Measurements from ENCODE around the gene KCNQ1OT1. TPM values are rescaled to one million over a fixed set of nuclear protein-coding genes. Genes with fewer than 3 reads are reported as not detected.

KCNQ1OT1 gene
- total RNA-seq, 1 experiment from 2014 or later = 0.57 TPM

GRCh38 chr11:2688381-2689231 is 11.2 kb downstream of the KCNQ1OT1 start:
- DNase-seq (ENCODE audit: low read depth) = no peak

DNA sequence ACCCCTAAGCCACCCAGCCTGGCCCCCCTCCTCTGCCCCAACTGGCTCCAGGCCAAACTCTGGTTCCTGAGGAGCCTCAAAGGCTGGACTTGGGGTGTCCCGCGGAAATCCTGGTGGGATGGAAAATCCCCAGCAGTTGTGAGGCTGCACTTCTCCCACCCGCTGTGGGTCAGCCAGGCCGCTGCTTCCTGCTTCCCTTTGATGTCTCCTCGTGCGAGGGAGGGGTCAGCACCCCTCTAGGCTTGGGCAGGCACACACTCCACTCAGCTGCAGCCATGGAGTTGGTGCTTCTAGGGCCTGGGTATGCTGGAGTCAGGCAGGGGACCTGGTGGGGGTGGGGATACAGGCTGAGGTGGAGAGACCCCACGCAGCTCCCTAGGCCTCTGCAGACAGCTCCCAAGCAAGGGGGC is 12.0 kb downstream of the KCNQ1OT1 start:
- no peak for DNase-seq (ENCODE audit: low read depth)

GRCh38 chr11:2687223-2687530 is 12.6 kb downstream of the KCNQ1OT1 start:
- DNase-seq (ENCODE audit: low read depth) = no peak

GRCh38 chr11:2686360-2687222 is 13.2 kb downstream of the KCNQ1OT1 start:
- no peak for DNase-seq (ENCODE audit: low read depth)

- DNase-seq (ENCODE audit: low read depth) = no peak
Observed at GRCh38 chr11:2685566-2686359, 14.0 kb downstream of the KCNQ1OT1 start.

- no peak for DNase-seq (ENCODE audit: low read depth)
Observed at GRCh38 chr11:2685051-2685450, 14.7 kb downstream of the KCNQ1OT1 start.

- DNase-seq (ENCODE audit: low read depth) = no peak
Observed at GRCh38 chr11:2684581-2684980, 15.2 kb downstream of the KCNQ1OT1 start.

- no peak for DNase-seq (ENCODE audit: low read depth)
Observed at GRCh38 chr11:2683806-2684205, 16.0 kb downstream of the KCNQ1OT1 start.

GRCh38 chr11:2681408-2682145 is 18.2 kb downstream of the KCNQ1OT1 start:
- no peak for DNase-seq (ENCODE audit: low read depth)

- DNase-seq (ENCODE audit: low read depth) = no peak
Observed at GRCh38 chr11:2679011-2679676, 20.6 kb downstream of the KCNQ1OT1 start.

- no peak for DNase-seq (ENCODE audit: low read depth)
Observed at GRCh38 chr11:2678396-2678795, 21.4 kb downstream of the KCNQ1OT1 start.

- DNase-seq (ENCODE audit: low read depth) = no peak
Observed at GRCh38 chr11:2677127-2677526, 22.7 kb downstream of the KCNQ1OT1 start.

GRCh38 chr11:2675540-2675939 is 24.3 kb downstream of the KCNQ1OT1 start:
- no peak for DNase-seq (ENCODE audit: low read depth)

- no peak for DNase-seq (ENCODE audit: low read depth)
Observed at GRCh38 chr11:2674658-2675131, 25.1 kb downstream of the KCNQ1OT1 start.

DNA sequence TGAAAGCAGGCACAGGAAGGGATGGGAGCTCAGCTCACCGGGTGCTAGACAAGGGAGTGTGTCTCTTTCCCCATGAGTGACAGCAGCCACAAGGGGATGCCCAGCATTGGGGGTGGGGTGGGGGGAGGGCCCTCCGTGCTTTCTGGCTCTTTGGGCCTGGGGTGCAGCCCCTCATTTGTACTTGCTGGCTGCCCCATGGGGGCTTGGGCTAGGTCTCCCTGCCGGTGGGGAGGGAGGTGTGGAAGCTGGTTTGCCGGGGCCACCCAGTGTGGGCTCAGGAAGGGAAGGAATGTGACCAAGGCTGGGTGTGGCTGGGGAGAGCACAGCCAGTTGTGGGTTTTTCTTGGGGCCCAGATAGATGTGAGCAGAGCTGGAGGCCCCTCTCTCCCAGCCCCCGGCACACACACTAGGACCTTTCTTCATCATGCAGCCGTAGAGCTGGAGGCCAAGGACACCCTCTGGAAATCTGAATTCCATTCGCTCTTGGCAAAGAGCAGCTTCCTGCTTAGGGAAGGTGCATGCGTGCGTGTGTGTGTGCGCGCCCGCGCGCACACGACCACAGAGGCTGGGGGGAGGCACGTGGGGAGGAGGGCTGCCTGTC is 25.8 kb downstream of the KCNQ1OT1 start:
- DNase-seq (ENCODE audit: low read depth) = no peak

DNA sequence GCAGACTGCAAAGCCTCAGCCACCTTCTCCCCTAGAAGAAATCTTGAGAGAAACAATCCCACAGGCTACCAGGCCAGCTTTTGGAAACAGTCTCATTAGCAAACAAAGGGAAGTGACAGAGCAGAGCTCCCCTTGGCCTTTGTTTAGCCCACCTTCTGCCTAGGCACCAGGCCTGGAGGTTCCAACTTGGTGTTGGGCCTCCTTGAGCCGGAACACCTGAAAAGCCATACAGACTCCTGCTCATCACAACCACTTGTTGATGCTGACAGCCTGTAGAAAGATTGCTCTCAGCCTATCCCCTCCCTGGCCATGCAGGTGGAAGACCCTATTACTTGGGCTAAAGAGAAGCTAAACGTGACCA is 26.6 kb downstream of the KCNQ1OT1 start:
- DNase-seq (ENCODE audit: low read depth) = no peak

DNA sequence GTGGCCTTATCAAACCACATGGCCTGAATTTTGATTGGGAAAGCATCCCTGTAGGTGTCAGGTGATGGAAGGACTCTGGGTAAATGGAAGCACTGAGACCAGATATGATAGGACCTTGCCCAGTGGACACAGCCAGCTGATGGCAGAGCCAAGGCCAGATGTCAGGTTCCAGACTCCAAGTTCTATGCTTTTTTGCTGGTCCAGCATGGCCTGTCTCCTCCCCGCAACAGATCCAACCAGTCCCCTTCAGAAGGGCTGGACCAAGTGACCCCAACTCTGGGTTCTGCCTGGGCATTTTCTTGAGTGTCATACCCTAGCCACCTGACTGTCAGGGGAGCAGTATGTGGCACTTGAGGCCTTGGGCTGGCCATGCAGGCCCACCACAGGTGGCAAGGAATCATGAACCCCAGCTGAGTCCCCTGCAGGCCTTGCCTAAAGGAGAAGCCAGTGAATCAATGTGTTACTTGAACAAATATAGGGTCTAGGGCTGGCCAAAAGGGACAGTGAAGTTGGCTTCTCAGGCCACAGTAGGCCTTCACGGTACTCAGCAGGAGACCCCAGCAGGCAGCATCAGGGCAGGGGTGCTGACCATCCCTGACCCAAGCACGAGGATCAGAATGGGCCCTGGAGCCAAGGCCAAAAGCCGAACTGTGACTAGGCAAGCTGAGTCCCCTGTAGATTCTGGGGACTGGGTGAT is 27.1 kb downstream of the KCNQ1OT1 start:
- no peak for DNase-seq (ENCODE audit: low read depth)

DNA sequence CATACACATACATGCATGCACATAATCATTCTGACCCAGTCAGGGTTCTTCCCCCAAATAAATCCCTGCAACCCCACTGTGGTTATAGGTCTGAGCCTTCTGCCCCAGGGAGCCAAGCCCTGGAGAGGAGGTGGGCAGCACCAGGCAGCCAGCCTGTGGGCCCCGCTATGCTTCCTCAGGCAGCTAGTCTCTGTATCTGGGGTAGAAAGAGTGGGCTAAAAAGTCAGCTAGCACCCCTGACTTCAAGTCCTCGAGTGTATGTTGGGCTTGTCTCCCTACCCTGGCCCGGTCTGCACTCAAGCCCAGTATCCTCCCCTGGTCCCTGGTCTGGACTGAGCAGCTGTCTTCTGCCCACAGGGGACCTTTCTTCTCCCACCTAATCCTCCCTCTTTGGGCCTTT is 28.0 kb downstream of the KCNQ1OT1 start:
- no peak for DNase-seq (ENCODE audit: low read depth)

DNA sequence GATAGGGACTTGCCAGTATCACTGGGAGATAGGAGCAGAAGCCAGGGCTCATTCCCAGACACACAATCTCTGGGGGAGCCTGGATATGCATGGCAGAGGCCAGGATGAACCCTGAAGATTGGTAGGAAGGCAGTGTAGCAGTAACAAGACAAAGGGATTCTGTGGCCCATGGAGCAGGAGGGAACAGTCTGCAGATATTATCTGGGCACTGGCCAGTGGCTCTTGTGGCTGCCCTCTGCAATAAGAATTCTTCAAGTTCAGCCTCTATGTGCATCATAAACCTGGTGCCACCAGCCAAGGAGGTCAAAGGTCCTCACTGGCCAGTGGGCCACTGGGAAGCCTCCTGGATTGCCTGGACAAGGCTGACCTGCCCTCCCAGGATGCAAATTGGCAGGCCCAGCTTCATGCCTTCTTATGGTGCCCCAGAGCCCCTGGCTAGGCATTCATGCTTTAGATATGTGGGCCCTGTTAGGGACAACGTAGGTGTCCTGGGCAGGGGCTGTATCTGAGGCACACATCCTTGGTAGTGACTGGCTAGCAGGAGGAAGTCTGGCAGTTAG is 29.2 kb downstream of the KCNQ1OT1 start:
- no peak for DNase-seq (ENCODE audit: low read depth)
